SK-MEL-5 (cell line): ENCODE measurements around the gene WNT7B. TPM values are rescaled to one million over a fixed set of nuclear protein-coding genes. Genes with fewer than 3 reads are reported as not detected.

ENCODE experiments used
- DNase-seq: peaks from one replicate; pipeline ENCODE4 v3.0.0-alpha.2; 2016; ENCODE audit warnings: low read depth, low spot score
- in situ Hi-C: cut with HindIII; loops from 2 replicates; pipeline ENCODE4 v1.10.0; 2016; ENCODE audit warnings: low sequenced_read_pairs, high pct_unique_total_duplicates, low pct_unique_long_range_greater_than_20kb
- total RNA-seq: library from RNA; depleted of rRNA; stranded (reverse); fragments of >200 nt; shearing (Covaris generic); gene quantifications from 2 replicates; pipeline ENCODE4 v1.2.3, GENCODE V29; 2014

The WNT7B gene
- total RNA-seq, 1 experiment from 2014 or later, result not detected

DNA sequence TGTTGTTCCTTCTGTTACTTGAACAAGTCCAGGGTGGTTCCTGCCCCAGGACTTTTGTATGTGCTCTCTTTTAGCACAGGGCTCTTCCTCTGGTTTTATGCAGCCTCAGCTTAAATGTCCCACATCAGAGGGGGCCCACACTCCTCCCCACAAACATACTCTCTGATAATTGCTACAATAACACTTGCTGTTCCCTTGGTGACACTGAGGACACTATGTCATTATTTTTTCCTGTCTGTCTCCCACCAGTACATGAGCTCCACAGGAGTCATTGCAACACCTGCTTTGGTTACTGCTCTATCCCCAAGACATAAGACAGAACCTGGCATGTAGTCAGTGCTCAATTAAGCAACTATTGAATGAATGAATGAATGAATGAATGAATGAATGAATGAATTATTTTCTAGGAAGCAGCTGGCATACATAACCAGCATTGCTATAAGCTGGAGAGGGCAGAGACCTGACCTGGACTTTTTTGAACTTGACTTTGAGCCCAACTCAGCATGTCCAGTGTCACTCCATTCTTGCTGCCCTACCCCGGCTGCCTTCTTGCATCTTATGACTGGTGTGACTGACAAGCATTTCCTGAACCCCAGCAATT is 7.5 kb upstream of the WNT7B start:
- in situ Hi-C loops, result no loop called here
- no peak for DNase-seq

- no peak for DNase-seq
- in situ Hi-C loops, result no loop called here
Observed at GRCh38 chr22:45983797-45984196, 6.8 kb upstream of the WNT7B start.

DNA sequence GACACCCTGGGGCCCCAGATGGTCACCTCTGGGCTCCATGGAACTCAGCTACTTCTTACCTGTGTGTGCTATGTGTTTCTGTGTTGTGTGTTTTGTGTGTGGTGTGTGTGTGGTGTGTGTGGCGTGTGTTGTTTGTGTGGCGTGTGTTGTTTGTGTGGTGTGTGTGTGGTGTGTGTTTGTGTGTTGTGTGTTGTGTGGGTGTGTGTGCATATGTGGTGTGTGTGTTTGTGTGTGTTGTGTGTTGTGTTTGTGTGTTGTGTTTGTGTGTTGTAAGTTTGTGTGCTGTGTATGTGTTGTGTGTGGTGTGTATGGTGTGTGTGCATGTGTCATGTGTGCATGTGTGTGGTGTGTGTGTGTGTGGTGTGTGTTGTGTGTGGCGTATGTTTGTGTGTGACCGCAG is 3.8 kb upstream of the WNT7B start:
- in situ Hi-C loops, result no loop called here
- DNase-seq, result no peak

DNA sequence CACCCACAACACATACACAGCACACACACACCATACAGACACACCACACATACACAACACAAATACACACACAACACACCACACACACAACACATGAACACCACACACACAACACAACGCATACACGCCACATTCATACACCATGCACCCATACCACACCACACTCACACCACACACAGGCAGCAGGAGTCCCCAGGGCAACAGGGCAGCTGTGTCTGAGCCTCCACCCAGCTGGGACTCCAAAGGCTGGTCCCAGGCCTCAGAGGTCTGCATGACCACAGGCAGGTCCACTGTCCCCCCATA is 3.3 kb upstream of the WNT7B start:
- in situ Hi-C loops, result no loop called here
- no peak for DNase-seq

DNA sequence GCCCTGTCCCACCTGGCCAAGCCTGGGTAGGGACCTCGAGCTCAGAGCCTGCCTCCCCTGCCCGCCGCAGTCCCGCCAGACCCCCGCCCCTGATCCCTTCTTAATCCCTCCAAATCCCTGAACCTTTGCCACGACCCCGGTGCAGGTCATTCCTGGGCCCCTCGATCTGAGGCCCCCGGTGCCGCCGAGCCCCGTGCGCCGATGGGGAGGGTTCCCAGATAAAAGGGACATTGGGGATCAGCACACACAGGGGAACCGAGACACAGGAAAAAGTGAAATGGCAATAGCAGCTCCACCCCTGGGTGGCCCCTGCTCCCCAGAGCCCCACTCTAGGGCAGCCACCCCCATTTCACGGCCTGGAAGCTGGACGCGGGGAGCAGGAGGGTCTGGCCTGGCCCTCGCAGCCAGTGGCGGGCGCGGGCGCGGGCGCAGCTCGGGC is 1.3 kb upstream of the WNT7B start:
- in situ Hi-C loops, result no loop called here
- no peak for DNase-seq

- no peak for DNase-seq
- in situ Hi-C loops, result no loop called here
Observed at GRCh38 chr22:45977551-45978274, 751 bp upstream of the WNT7B start.

- in situ Hi-C loops, result no loop called here
- no peak for DNase-seq
Observed at GRCh38 chr22:45976254-45977002, 534 bp downstream of the WNT7B start.

DNA sequence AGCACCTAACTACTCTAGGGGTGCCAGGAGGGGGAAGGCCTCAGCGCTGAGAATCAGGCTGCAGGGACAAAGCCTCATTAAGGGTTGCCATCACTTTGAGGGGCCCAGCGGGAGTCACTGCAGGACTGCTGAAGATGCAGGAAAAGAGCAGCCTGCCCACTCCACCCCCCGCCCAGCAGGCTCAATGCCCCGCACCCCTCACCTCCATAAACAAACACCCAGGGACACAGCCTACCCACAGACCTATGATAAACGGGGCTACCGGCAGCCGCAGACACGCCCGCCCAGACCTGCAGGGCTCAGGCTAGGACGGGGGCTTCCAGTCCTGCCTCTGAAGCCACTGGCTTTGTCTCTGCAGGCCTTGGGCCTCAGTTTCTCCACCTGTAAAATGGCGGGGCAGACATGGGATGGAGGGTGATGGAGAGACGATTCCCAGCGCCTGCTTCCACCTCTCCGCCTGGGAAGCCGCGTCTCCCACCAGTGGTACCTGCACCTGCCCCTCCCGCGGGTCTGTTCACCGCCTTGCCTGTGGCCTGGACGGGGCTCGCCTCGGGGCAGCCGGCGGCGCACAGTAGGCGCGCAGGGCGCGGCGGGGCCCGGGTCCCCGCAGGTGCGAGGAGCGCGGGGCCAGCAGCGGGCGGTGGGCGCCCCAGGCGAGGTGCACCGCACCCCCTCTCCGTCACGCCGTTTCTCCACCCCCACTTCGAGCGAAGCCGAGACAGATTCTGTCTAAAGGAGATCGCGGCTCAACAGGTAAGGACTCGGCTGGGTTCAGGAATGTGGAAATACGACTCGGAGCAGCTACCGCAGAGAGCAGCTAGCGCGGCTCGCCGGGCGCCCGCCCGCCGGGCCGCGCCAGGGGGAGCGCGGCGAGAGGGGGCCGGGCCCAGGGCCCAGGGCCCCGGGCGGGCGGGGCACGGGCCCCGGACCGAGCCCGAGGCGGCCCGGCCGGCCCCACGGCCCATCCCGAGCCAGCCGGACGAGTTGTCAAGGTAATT is 1.5 kb downstream of the WNT7B start:
- in situ Hi-C loops, result no loop called here
- DNase-seq, result no peak

GRCh38 chr22:45974498-45974897 is 2.5 kb downstream of the WNT7B start:
- in situ Hi-C loops, result no loop called here

DNA sequence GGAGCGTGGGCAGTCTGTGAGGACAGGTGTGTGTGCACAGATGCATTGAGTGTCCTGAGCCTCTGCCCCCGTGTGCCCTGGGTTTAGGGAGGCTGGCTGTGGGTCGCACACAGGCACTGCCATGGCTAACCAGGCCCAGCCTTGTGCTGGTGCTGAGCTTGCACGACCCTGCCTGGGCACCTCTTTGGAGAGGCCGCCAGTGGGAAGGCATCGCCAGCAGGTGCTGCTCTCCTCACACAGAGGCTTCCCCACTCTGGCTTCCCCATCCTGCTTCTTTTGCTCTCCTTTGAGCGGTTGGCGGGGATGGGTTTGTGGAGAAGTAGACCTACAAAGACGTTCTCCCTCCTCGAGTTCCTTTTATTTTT is 4.1 kb downstream of the WNT7B start:
- in situ Hi-C loops, result no loop called here
- no peak for DNase-seq

More at GRCh38 chr22:45974498-45974897, 2.5 kb downstream of the WNT7B start:
- DNase-seq, result no peak

GRCh38 chr22:45972091-45972888 is 4.7 kb downstream of the WNT7B start:
- no peak for DNase-seq

GRCh38 chr22:45971408-45972028 is 5.4 kb downstream of the WNT7B start:
- in situ Hi-C loops, result no loop called here
- DNase-seq, result no peak

More at GRCh38 chr22:45972091-45972888, 4.7 kb downstream of the WNT7B start:
- in situ Hi-C loops, result no loop called here

DNA sequence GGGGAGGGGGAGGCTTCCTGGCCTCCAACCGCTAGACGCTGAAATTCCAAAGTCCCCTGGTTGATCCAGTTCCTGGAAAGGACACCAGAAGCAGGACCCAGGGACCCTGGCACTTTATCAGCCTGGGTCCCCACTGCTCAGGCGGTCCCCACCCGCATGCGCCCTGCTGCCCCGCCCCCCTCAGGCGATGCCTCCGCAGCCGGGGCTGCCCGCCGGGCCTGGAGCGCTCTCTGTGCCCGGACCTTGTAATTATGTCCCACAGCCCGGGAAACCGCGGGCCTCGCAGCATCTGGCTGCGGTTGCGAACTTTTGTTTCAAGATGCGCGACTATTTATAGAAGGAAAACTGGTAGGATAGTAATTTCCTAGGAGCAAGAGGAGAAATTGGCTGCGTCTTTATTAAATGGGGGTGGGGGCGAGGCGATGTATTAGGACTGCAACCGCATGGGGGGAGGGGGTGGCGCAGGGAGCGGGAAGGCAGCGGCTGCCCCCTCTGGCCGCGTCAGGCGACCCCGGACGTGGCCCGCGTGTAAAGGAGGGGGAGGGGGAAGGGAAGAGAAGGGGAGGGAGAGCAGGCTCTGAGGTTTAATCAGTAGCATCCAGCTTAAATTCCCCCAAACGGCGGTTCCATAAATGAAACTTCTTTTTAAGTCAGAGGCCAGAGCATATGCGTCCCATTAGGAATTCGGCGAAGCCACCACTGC is 6.1 kb downstream of the WNT7B start:
- in situ Hi-C loops, result no loop called here
- DNase-seq, result no peak

DNA sequence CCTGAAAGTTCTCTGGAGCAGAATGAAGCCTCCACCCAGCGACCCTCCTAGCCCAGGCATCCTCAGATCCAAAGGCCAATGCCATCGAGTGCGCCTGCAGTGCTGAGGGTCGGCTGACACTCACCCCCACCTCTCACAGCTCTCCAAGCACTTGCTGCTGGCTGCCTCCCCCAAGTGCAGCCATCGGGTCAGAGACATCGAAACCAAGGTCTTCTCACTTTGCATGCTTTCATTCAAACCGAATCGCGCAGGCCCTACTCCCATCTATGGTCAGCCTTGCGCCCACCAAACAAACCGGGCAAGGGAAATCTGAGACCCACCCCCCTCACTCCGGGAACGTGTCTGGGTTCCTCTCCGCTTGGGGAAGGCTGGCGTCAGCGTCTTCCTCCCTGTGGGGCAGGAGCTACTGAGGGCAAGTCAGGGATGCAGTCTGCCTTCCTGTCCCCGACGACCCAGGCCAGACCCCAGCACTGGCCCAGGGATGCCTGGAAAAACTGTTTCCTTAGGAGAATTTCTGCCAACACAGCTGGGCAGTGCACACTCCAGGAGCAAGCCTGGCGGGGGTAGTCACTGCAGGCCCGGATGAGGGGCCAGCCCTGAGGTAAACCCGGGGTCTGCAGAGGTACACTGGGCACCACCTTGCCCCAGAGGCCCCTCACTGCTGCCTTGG is 7.0 kb downstream of the WNT7B start:
- no peak for DNase-seq
- in situ Hi-C loops, result no loop called here

GRCh38 chr22:45969414-45969799 is 7.6 kb downstream of the WNT7B start:
- in situ Hi-C loops, result no loop called here
- no peak for DNase-seq
